AG04450 (cell line): Measurements from ENCODE around the gene ELMOD3. TPM values are rescaled to one million over a fixed set of nuclear protein-coding genes. Genes with fewer than 3 reads are reported as not detected.
A peak's percentile ranks its signal among the peaks of the same experiment; 100 is the strongest.
"Not testable (repeated sequence)": the region's sequence is repeated elsewhere in the genome, so short reads cannot be mapped to it uniquely, and the experiment has no call there.

Source experiments
- CTCF ChIA-PET: fragments of 300-600, 350-600 bp; formaldehyde crosslinking; extraction: SDS; loops from one replicate; lab custom pipeline; 2022; ENCODE audit warnings: antibody characterized with exemption, inconsistent platforms; lab: Charles Lee
- POLR2A ChIA-PET: fragments of 350-600 bp; formaldehyde crosslinking; extraction: SDS; loops from one replicate; lab custom pipeline; 2021; ENCODE audit warnings: antibody characterized with exemption, inconsistent platforms; lab: Yijun Ruan, JAX
- DNase-seq: peaks from one replicate; pipeline ENCODE4 v3.0.0-alpha.2; 2011; ENCODE audit warnings: low read depth, low spot score
- H3K27ac ChIP-seq: one replicate; pipeline ENCODE4 v1.5.1; 2012; ENCODE audit warnings: low read depth, low read length, control low read depth
- H3K27me3 ChIP-seq: one replicate; pipeline ENCODE4 v1.6.0; 2012; ENCODE audit warnings: low read length; ENCODE audit not compliant: control insufficient read depth, insufficient read depth
- H3K4me3 ChIP-seq: 2 replicates; pipeline ENCODE4 v1.5.1; 2011; ENCODE audit warnings: mild to moderate bottlenecking, low read depth, low read length, control low read depth
- H3K9me3 ChIP-seq: 2 replicates; pipeline ENCODE4 v1.5.1; 2012; ENCODE audit warnings: low read length; ENCODE audit not compliant: control insufficient read depth, insufficient read depth
- polyA plus RNA-seq: library from polyadenylated mRNA; depleted of rRNA; stranded (reverse); fragments of >200 nt; gene quantifications from 2 replicates; pipeline ENCODE4 v1.2.3, GENCODE V29; 2011
- TF ChIP-seq, protein P1 (sequence below): IDR thresholded peaks from 2 replicates; pipeline ENCODE4 v1.5.1; 2011; ENCODE audit warnings: low read depth, low read length, control low read depth, inconsistent platforms

The ELMOD3 gene
- polyA plus RNA-seq, 1 experiment = 17.8 TPM

DNA sequence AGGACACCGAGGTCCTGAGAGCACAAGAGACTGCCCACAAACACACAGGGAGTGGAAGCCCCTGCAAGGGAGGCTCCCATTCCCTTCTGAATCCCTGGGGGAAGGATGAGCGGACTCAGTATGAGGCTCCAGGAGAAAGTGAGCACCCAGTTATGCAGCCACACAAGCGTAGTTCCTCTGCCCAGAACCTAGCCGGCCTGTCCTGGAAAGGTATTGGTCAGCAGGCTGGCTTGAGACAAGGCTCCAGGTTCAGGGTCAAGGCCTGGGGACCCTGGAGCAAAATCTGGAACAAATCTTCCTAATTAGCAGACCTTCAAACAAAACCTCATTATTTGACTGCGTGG is 56.8 kb downstream of the ELMOD3 start:
- no peak for DNase-seq
- Histone ChIP-seq H3K27me3 (no peaks in the 10 kb centered on the region), H3K4me3 (no peak overlapping the region), H3K27ac (peak overlapping the region; percentile 31), H3K9me3 (no peaks in the 10 kb centered on the region)
- POLR2A ChIA-PET = no interaction called here
- TF ChIP-seq, protein P1, sequence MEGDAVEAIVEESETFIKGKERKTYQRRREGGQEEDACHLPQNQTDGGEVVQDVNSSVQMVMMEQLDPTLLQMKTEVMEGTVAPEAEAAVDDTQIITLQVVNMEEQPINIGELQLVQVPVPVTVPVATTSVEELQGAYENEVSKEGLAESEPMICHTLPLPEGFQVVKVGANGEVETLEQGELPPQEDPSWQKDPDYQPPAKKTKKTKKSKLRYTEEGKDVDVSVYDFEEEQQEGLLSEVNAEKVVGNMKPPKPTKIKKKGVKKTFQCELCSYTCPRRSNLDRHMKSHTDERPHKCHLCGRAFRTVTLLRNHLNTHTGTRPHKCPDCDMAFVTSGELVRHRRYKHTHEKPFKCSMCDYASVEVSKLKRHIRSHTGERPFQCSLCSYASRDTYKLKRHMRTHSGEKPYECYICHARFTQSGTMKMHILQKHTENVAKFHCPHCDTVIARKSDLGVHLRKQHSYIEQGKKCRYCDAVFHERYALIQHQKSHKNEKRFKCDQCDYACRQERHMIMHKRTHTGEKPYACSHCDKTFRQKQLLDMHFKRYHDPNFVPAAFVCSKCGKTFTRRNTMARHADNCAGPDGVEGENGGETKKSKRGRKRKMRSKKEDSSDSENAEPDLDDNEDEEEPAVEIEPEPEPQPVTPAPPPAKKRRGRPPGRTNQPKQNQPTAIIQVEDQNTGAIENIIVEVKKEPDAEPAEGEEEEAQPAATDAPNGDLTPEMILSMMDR = no peak
- CTCF ChIA-PET = no interaction called here

DNA sequence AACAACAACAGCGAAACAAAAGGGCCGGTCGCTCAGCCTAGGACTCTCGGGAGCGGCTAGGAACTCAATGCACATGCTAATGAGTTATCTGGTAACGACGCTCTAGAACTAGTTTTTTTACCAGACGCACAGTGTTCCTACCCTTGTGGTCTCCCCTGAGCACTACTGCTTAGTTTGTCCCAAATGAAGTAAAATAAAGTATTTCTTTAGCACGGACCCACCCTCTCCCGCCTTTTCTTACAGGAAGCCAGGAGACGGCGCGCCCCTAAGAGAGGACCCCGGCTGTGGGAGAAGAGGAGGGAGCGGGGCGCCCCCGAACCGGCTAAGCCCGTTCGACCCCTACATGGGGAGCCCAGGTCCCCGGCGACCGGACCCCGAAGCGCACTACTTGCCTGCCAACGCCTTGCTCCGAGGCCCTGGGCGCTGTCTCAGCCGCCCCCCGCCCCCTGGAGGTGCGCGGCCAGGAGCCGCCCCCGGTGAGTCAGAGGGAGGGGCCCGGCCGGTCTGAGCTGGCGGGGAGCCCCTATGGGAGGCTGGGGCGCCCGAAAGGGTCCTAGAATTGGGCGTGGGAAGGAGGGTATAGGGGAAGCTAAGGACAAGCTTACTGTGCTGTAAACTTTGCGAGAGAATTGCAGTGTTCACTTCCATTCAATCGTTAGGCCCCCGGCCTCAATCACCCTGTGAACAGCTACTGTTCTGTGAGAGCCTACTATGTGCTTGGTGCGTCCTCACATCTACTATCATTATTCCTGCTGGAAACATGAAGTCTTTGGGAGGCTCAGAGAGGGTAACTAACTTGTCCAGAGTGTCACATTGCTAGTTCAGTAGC is 59.2 kb downstream of the ELMOD3 start:
- DNase-seq = no peak
- TF ChIP-seq, protein P1 = peak; percentile 3; the same call in 1 of the 2 replicates
- Histone ChIP-seq H3K9me3 (peaks cover 3% of the 10 kb centered on the region; the same call in 1 of the 2 replicates), H3K27me3 (no peaks in the 10 kb centered on the region), H3K4me3 (peak overlapping the region; percentile 62), H3K27ac (peak overlapping the region; percentile 21)
- CTCF ChIA-PET = interaction anchor here (0.6 to 2.1 kb wide), 5 partner anchors 113 to 347 kb away, joined by 3 to 9 read pairs (median 3); partner anchors contain the start of gene GGCX
- POLR2A ChIA-PET = interaction anchor here (0.7 to 1.5 kb wide), 5 partner anchors 24 to 198 kb away, joined by 3 to 7 read pairs (median 7); partner anchors contain the start of genes C2orf68, ELMOD3, MAT2A and RETSAT

DNA sequence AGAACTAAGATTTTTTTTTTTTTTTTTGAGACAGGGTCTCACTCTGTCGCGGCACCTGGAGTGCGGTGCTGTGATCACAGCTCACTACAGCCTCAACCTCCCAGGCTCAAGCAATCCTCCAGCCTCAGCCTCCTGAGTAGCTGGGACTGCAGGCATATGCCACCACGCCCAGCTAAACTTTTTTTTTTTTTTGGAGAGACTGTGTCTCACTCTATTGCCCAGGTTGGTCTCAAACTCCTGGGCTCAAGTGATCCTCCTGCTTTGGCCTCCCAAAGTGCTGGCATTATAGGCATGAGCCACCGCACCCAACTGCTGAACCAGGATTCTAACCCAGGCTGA is 59.8 kb downstream of the ELMOD3 start:
- CTCF ChIA-PET = interaction anchor here (0.6 to 2.1 kb wide), 5 partner anchors 114 to 348 kb away, joined by 3 to 9 read pairs (median 3); partner anchors contain the start of gene GGCX
- not testable (repeated sequence) for H3K4me3 ChIP-seq

DNA sequence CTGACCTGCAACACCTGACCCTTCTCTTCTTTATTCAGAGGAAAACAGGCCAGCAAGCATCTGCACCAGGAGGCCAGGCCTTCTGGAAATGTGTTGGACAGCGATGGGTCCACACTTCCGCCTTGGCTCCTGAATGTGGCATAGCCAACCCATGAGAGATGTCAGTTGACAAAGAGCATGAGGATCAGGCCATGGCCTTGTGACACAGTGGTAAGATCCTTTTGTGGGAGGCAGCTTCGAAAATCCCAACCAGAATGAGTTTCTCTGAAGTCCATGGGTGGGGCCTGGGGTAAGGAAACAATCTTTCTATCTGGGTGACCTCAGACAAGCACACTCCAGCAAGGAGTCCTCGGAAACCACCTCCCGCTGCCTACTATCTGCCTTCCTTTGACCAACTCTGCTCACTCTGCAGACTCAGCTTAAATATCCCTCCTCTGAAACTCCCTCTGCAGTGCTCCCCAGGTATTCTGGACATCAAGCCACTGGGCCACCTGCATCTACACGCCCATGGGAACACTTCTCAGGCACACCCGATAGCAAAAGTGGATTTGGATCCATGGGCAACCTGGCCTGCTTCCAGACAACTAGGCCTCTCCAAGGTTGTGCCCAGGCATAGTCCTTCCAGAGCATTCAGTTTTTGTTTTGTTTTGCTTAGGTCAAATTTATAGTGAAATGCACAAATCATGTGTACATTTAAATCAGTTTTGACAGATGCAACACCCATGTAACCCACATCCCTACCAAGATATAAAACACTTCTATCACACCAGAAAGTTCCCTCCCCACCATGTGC is 60.4 kb downstream of the ELMOD3 start:
- Histone ChIP-seq H3K4me3 (no peak overlapping the region), H3K9me3 (peaks cover 3% of the 10 kb centered on the region; the same call in 1 of the 2 replicates), H3K27me3 (no peaks in the 10 kb centered on the region), H3K27ac (no peak overlapping the region)
- DNase-seq = no peak
- POLR2A ChIA-PET = interaction anchor here (0.7 to 1.5 kb wide), 2 partner anchors 23 to 124 kb away, joined by 7 read pairs; partner anchors contain the start of gene MAT2A
- TF ChIP-seq, protein P1 = no peak
- CTCF ChIA-PET = interaction anchor here (1.2 to 2.1 kb wide), 2 partner anchors 137 to 146 kb away, joined by 3 to 9 read pairs; partner anchors contain the start of gene GGCX

More for the DNA sequence above, 59.8 kb downstream of the ELMOD3 start:
- DNase-seq, H3K27ac ChIP-seq, H3K27me3 ChIP-seq, H3K9me3 ChIP-seq: not testable (repeated sequence)
- POLR2A ChIA-PET = interaction anchor here (0.7 to 1.5 kb wide), 3 partner anchors 24 to 197 kb away, joined by 7 read pairs; partner anchors contain the start of genes C2orf68 and MAT2A

DNA sequence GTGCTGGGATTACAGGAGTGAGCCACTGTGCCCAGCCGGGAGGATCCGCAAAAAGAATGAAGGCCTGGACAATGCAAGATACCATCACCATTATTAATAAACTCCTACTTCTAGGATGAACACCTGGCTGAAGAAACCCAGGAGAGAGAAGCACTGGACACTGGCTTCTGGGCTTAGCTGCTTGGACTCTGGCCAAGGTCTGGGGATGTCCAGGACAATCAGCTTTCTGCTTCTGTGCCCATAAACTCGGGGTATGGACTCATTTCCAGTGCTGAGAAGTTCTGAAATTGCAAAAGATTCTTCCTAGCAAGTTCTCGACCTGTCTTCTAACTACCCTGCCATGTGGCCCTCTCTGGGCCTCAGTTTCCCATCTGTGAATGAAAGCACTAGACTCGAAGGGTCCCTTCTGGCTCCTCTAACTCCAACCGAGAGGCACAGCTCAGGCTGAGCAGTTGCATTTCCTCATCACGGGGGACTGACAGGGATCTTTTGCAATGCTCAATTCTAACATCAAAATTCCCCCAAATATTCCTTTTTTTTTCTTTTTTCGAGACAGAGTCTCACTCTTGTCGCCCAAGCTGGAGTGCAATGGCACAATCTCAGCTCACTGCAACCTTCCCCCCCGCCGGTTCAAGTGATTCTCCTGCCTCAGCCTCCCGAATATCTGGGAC is 61.5 kb downstream of the ELMOD3 start:
- TF ChIP-seq, protein P1 = no peak
- peaks cover 3% of the 10 kb centered on the region; the same call in 1 of the 2 replicates for H3K9me3 ChIP-seq
- H3K27ac ChIP-seq = no peak overlapping the region
- DNase-seq = no peak
- POLR2A ChIA-PET = no interaction called here
- CTCF ChIA-PET = interaction anchor here (0.6 to 1.0 kb wide), 2 partner anchors 123 to 136 kb away, joined by 3 read pairs; partner anchors contain the start of gene MAT2A
- no peak overlapping the region for H3K4me3 ChIP-seq
- no peaks in the 10 kb centered on the region for H3K27me3 ChIP-seq
